ENCODE results near the gene YOD1.

The YOD1 gene

GRCh38 chr1:207024202-207025145 lies 26.5 kb downstream of the YOD1 start:
- DNase-seq = no peak

GRCh38 chr1:207022996-207023679 lies 27.9 kb downstream of the YOD1 start:
- no peak for DNase-seq

GRCh38 chr1:207021876-207022596 lies 29.0 kb downstream of the YOD1 start:
- DNase-seq = no peak

- DNase-seq = no peak
Observed at GRCh38 chr1:207021139-207021861, 29.7 kb downstream of the YOD1 start.

- DNase-seq = no peak
Observed at GRCh38 chr1:207020709-207021107, 30.3 kb downstream of the YOD1 start.

- DNase-seq = no peak
Observed at GRCh38 chr1:207020065-207020708, 30.8 kb downstream of the YOD1 start.

- no peak for DNase-seq
Observed at GRCh38 chr1:207019661-207020060, 31.3 kb downstream of the YOD1 start.

GRCh38 chr1:207019161-207019560 lies 31.8 kb downstream of the YOD1 start:
- no peak for DNase-seq

- no peak for DNase-seq
Observed at GRCh38 chr1:207018707-207019106, 32.3 kb downstream of the YOD1 start.

- no peak for DNase-seq
Observed at GRCh38 chr1:207017615-207018559, 33.1 kb downstream of the YOD1 start.

- DNase-seq = no peak
Observed at GRCh38 chr1:207015791-207016190, 35.2 kb downstream of the YOD1 start.

- DNase-seq = no peak
Observed at GRCh38 chr1:207014728-207015127, 36.3 kb downstream of the YOD1 start.

GRCh38 chr1:207013321-207014085 lies 37.5 kb downstream of the YOD1 start:
- no peak for DNase-seq

GRCh38 chr1:207010726-207011125 lies 40.3 kb downstream of the YOD1 start:
- no peak for DNase-seq

GRCh38 chr1:207009945-207010344 lies 41.1 kb downstream of the YOD1 start:
- DNase-seq = no peak

- no peak for DNase-seq
Observed at GRCh38 chr1:207009182-207009850, 41.7 kb downstream of the YOD1 start.

- no peak for DNase-seq
Observed at GRCh38 chr1:207007352-207008033, 43.5 kb downstream of the YOD1 start.

GRCh38 chr1:207006914-207007313 lies 44.1 kb downstream of the YOD1 start:
- no peak for DNase-seq

- no peak for DNase-seq
Observed at GRCh38 chr1:207006083-207006482, 44.9 kb downstream of the YOD1 start.

All from activated CD4-positive, alpha-beta T cell treated with anti-CD3 and anti-CD28 coated beads for 1 hour (primary cell).